Muscle of leg (tissue), 16 donors: ENCODE results near the gene APOBEC3F. TPM values are rescaled to one million over a fixed set of nuclear protein-coding genes. Genes with fewer than 3 reads are reported as not detected.
A peak's percentile ranks its signal among the peaks of the same experiment; 100 is the strongest.
"Not testable (repeated sequence)": the region's sequence is repeated elsewhere in the genome, so short reads cannot be mapped to it uniquely, and the experiment has no call there.

Source experiments
- DNase-seq: peaks from one replicate; pipeline ENCODE4 v3.0.0; 2013
- H3K27ac ChIP-seq: one replicate; pipeline ENCODE4 v1.5.1; 2013; ENCODE audit warnings: mild to moderate bottlenecking, low read length, control low read depth
- H3K27me3 ChIP-seq: one replicate; pipeline ENCODE4 v1.6.1; 2013; ENCODE audit warnings: low read length; ENCODE audit not compliant: control insufficient read depth, insufficient read depth
- H3K36me3 ChIP-seq: one replicate; pipeline ENCODE4 v1.6.1; 2013; ENCODE audit warnings: low read length; ENCODE audit not compliant: control insufficient read depth, insufficient read depth
- H3K4me1 ChIP-seq: one replicate; pipeline ENCODE4 v1.6.1; 2013; ENCODE audit warnings: low read length; ENCODE audit not compliant: control insufficient read depth, insufficient read depth
- H3K4me3 ChIP-seq: one replicate; pipeline ENCODE4 v1.5.1; 2013; ENCODE audit warnings: low read length, control low read depth
- H3K9me3 ChIP-seq: replicated peaks from 2 replicates; pipeline ENCODE4 v1.6.1; 2013; ENCODE audit warnings: low read depth, low read length; ENCODE audit not compliant: control insufficient read depth
- WGBS: methylation state at CpG from one replicate; pipeline ENCODE4 v1.1.5; 2013; ENCODE audit warnings: missing lambda C conversion rate; ENCODE audit not compliant: insufficient coverage; 5-methylcytosine and 5-hydroxymethylcytosine counted together
- long read RNA-seq, 11 donors: transcript quantifications; one replicate each; lab custom pipeline, GENCODE V29; 2026
- polyA plus RNA-seq, 8 donors: library from polyadenylated mRNA; unstranded; fragments of 120-200 nt; gene quantifications; one replicate each; pipeline versions ENCODE4 v1.2.1 to v1.2.3, GENCODE V29; 2013; ENCODE audit warnings: inconsistent platforms in 1 of 8, low replicate concordance in 1 of 8; ENCODE audit not compliant: insufficient read length in 8 of 8, insufficient read depth in 1 of 8
- total RNA-seq: library from RNA; stranded (reverse); fragments of 120-200 nt; gene quantifications from one replicate; pipeline ENCODE4 v1.2.4, GENCODE V29; 2013

Gene APOBEC3F
- total RNA-seq (2.7 TPM), polyA plus RNA-seq (1 to 10 TPM; 2.7 to 4.6 (median 3.3) TPM)
- long read RNA-seq, donor 1 = 0 reads
- long read RNA-seq, donor 2 = 0 reads
- long read RNA-seq, donor 3 = 0 reads
- long read RNA-seq, donor 4 = 0 reads
- long read RNA-seq, donor 5, partial matches to known transcripts = 0 of 1 reads
- long read RNA-seq, donor 5, other reads (novel, unspliced or antisense) = 0 of 1 reads
- long read RNA-seq, donor 6, partial matches to known transcripts = 0 of 1 reads
- long read RNA-seq, donor 6, other reads (novel, unspliced or antisense) = 0 of 1 reads
- long read RNA-seq, donor 7, partial matches to known transcripts = 0 of 2 reads
- long read RNA-seq, donor 7, other reads (novel, unspliced or antisense) = 0 of 2 reads
- long read RNA-seq, donor 8, partial matches to known transcripts = 0 of 1 reads
- long read RNA-seq, donor 8, other reads (novel, unspliced or antisense) = 0 of 1 reads
- long read RNA-seq, donor 9 = 0 reads
- long read RNA-seq, donor 10, partial matches to known transcripts = 0 of 2 reads
- long read RNA-seq, donor 10, other reads (novel, unspliced or antisense) = 0 of 2 reads
- long read RNA-seq, donor 11 = 0 reads

DNA sequence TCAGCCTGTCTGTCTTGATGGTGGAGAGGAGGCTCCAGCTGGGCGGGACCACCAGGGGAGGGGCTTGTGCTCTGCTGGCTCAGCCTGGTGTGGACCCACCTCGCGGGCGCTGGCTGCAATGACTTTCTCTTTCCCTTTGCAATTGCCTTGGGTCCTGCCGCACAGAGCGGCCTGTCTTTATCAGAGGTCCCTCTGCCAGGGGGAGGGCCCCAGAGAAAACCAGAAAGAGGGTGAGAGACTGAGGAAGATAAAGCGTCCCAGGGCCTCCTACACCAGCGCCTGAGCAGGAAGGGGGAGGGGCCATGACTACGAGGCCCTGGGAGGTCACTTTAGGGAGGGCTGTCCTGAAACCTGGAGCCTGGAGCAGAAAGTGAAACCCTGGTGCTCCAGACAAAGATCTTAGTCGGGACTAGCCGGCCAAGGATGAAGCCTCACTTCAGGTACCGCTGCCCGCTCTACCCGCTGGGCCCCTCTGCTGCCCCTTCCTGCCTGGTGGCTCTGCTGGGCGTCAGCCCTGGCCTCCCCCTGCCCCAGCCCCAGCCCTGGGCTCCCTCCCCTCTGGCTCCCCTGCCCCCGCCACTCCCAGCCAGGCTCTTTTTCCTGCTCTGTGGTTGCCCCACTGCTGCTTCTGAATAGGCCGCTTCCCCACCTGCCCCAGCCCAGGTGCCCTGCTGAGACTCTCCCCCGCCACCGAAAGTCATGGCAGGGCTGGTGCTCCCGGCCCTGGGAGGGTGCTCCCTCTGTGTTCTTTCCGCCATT lies at the start of gene APOBEC3F:
Gene APOBEC3F (plus strand): TSS at position 327 of the 759 bp plus-strand sequence. CDS start 97 bp downstream, at position 424.
- 7% methylated on average over 12 of the region's 21 CpGs for WGBS
- DNase-seq = peak; percentile 68
- H3K4me1 ChIP-seq, H3K27me3 ChIP-seq, H3K36me3 ChIP-seq, H3K9me3 ChIP-seq: not testable (repeated sequence)
- H3K4me3 ChIP-seq = peak within 1 kb of the TSS; percentile 55
- H3K27ac ChIP-seq = peak within 1 kb of the TSS; percentile 37

- H3K9me3 ChIP-seq, H3K36me3 ChIP-seq, H3K4me3 ChIP-seq, H3K27ac ChIP-seq, H3K4me1 ChIP-seq: not testable (repeated sequence)
- peaks cover 14% of the 10 kb centered on the region for H3K27me3 ChIP-seq
- 19% methylated on average over 3 of the region's 12 CpGs for WGBS
- peak; percentile 41 for DNase-seq
Observed at GRCh38 chr22:38992871-38993371, 47.7 kb upstream of the APOBEC3F start.

- WGBS = 75% methylated on average over 5 of the region's 6 CpGs
Observed at GRCh38 chr22:38996105-38996504, 44.6 kb upstream of the APOBEC3F start.

GRCh38 chr22:38997518-38997917 lies 43.1 kb upstream of the APOBEC3F start:
- no CpG with 5 or more reads among the region's 3 CpGs for WGBS
- no peaks in the 10 kb centered on the region for H3K9me3 ChIP-seq
- no peak overlapping the region for H3K27ac ChIP-seq
- no peaks in the 10 kb centered on the region for H3K36me3 ChIP-seq
- no peak overlapping the region for H3K4me3 ChIP-seq
- H3K4me1 ChIP-seq = peaks cover 8% of the 10 kb centered on the region
- no peak for DNase-seq
- peaks cover 18% of the 10 kb centered on the region for H3K27me3 ChIP-seq

More at GRCh38 chr22:38996105-38996504, 44.6 kb upstream of the APOBEC3F start:
- Histone ChIP-seq H3K4me1 (peaks cover 8% of the 10 kb centered on the region), H3K27me3 (peaks cover 18% of the 10 kb centered on the region), H3K27ac (no peak overlapping the region), H3K36me3 (no peaks in the 10 kb centered on the region), H3K9me3 (no peaks in the 10 kb centered on the region), H3K4me3 (no peak overlapping the region)
- no peak for DNase-seq

- 0% methylated on average over 7 of the region's 7 CpGs for WGBS
- Histone ChIP-seq H3K9me3 (no peaks in the 10 kb centered on the region), H3K4me3 (no peak overlapping the region), H3K27ac (no peak overlapping the region), H3K27me3 (peaks cover 4% of the 10 kb centered on the region), H3K36me3 (no peaks in the 10 kb centered on the region), H3K4me1 (peaks cover 3% of the 10 kb centered on the region)
- peak; percentile 89 for DNase-seq
Observed at GRCh38 chr22:39003165-39003638, 37.5 kb upstream of the APOBEC3F start.

DNA sequence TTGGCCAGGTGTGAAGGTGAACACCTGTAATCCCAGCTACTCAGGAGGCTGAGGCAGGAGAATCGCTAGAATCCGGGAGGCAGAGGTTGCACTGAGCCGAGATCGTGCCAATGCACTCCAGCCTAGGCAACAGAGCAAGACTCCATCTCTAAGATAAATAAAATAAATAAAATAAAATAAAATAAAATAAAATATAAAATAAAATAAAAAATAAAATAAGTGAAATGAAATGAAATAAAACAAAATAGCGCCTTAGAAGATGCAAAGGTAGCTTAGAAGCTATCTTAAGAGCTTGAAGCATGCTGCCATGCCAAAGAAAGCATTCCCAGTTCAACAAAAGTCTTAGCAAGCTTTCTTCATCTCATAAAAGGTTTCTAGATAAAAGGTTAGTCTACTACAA lies 33.5 kb upstream of the APOBEC3F start:
- H3K4me3 ChIP-seq = no peak overlapping the region
- H3K36me3 ChIP-seq = no peaks in the 10 kb centered on the region
- peaks cover 3% of the 10 kb centered on the region for H3K4me1 ChIP-seq
- H3K9me3 ChIP-seq = no peaks in the 10 kb centered on the region
- no CpG with 5 or more reads among the region's 5 CpGs for WGBS
- H3K27ac ChIP-seq = no peak overlapping the region
- DNase-seq = no peak
- no peaks in the 10 kb centered on the region for H3K27me3 ChIP-seq

GRCh38 chr22:39008271-39008850 lies 32.3 kb upstream of the APOBEC3F start:
- not testable (repeated sequence) for H3K27me3 ChIP-seq, H3K4me1 ChIP-seq, H3K4me3 ChIP-seq, H3K27ac ChIP-seq, H3K9me3 ChIP-seq, H3K36me3 ChIP-seq
- 100% methylated on average over 4 of the region's 8 CpGs for WGBS
- peak; percentile 58 for DNase-seq

- no peak for DNase-seq
- H3K4me1 ChIP-seq = peaks cover 3% of the 10 kb centered on the region
- H3K36me3 ChIP-seq = no peaks in the 10 kb centered on the region
- H3K27me3 ChIP-seq = no peaks in the 10 kb centered on the region
- 70% methylated on average over 2 of the region's 15 CpGs for WGBS
- H3K27ac ChIP-seq = no peak overlapping the region
- no peak overlapping the region for H3K4me3 ChIP-seq
- H3K9me3 ChIP-seq = no peaks in the 10 kb centered on the region
Observed at GRCh38 chr22:39010946-39011345, 29.7 kb upstream of the APOBEC3F start.

- H3K4me1 ChIP-seq = peaks cover 3% of the 10 kb centered on the region
- H3K9me3 ChIP-seq = no peaks in the 10 kb centered on the region
- no peaks in the 10 kb centered on the region for H3K36me3 ChIP-seq
- H3K4me3 ChIP-seq = no peak overlapping the region
- no peak for DNase-seq
- no peak overlapping the region for H3K27ac ChIP-seq
- no peaks in the 10 kb centered on the region for H3K27me3 ChIP-seq
- 62% methylated on average over 15 of the region's 29 CpGs for WGBS
Observed at GRCh38 chr22:39012533-39013511, 27.8 kb upstream of the APOBEC3F start.
